Activated CD8-positive, alpha-beta memory T cell treated with anti-CD3 and anti-CD28 coated beads, Interleukin-2, amount 50 U/mL, for 1 hour (primary cell): ENCODE data around the gene POU6F2.

Source experiments
- DNase-seq: peaks from one replicate; pipeline ENCODE4 v3.0.0-alpha.2; 2020; ENCODE audit errors: extremely low read depth

Gene POU6F2

GRCh38 chr7:39249635-39250152 is 272.0 kb downstream of the POU6F2 start:
- DNase-seq, result no peak

GRCh38 chr7:39252916-39253315 is 275.2 kb downstream of the POU6F2 start:
- no peak for DNase-seq

DNA sequence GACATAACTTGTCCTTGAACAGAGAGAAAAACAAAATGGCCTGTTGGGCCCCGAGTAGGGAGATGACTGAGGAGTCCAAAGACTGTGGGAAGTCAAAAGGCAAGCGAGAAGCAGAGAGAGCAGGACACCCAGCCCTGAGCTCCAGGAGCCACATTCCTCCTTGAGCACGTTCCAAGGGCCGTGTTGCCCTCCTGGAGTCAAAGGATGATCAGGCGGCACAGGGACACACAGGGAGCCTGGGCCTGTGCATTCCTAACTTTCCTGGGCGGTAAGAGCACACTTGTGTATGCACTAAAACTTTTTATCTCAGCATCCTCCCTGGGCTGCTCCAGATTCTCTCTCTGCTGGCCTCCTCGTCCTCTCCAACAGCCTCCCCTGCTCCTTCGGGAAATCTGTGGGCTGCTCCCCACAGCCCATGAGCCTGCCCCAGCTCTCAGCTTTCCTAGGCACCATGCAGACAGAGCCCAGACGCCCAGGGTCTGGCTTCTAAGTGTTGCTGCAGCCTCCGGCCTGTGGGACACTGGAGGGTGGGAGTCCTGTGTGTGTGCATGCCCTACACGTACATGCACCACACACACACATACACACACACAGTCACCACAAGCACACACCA is 281.8 kb downstream of the POU6F2 start:
- no peak for DNase-seq

DNA sequence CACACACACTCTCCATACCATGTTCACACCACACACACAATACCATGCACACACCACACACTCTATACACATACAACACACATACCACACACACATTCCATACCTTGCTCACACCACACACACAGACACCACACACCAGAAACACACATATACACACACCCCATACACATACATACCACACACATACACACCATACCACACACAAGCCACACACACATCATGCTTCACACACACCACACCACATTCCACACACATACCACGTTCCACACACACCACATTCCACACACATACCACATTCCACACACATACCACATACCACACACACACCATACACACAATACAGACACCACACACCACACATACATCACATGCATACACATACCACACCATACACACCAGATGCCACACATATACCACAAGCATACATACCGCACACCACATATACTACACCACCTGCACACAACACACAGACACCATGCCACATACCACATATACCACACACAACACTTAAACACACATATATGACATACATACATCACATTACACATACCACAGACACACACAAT is 282.7 kb downstream of the POU6F2 start:
- DNase-seq, result no peak

DNA sequence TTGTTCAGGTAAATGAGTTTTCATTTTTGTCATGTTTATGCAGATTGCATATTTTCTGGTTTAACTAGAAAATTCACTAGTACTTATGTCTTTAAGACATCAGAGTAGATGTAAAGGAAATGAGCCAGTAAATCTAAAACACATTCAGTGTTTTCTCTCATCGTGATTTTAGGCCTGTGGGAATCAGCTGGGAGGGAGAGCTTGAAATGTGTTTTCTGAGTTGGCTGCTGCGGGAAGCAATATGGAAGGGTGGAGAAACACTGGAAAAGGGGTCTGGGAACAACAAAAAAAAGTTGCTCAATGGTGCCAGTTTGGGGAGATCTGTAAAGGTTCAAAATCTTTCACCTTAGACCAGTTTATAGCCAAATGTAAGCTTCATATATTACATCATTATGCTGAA is 284.1 kb downstream of the POU6F2 start:
- no peak for DNase-seq

- DNase-seq, result no peak
Measured at GRCh38 chr7:39265641-39266591, 288.2 kb downstream of the POU6F2 start.

DNA sequence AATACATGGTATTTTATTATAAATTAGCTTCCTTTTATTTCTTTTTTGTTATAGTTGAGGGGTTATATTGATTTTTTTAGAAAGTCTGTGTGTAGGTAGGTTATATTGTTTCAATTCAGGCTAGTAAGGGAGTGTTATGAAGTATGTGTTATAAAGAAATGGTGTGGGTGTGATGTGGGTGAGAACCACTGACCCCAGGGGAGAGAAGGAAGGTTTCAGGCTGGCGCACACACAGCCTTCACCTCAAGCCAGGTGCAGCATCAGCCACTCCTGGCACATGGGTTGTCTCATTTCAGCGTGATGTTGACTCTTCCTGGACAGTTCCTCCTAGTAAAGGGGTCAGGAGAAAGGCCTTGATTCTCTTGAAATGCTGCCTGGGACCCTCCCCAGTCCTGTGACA is 291.3 kb downstream of the POU6F2 start:
- no peak for DNase-seq

DNA sequence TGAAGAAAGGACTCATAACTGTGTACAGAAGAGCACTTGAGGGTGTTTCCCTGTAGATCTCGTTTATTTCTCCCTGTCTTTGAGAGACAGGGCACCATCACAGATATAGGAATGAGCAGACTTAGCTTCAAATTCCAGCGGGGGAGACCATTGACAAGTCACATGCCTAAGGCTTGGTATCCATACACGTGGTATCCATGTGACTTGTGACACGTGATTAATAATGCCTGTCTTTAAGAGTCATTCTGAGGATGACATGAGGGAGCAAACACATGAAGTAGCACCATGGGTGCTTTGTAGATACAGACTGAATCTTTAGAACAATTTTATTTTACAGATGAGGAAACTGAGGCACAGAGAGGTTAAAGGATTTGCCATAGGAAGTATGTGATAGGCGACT is 292.3 kb downstream of the POU6F2 start:
- DNase-seq, result no peak

DNA sequence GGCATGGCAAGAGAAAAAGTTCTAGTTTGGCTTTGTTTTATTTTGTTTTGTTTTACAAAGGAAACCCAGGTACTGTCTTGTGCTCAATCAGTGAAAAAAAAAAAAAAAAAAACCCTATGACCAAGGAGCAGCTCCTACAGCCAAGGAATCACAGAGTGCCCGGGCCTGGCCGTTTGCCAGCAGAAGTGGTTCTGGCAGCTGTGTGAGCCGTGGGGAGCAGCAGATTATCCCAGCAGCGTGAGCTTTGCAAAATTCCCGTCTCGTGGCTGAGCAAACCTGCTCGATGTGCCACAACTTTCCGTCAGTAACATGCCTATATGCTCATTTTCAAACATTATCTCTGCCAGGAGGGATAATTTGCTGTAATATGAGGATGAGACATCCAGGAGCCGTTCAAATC is 293.7 kb downstream of the POU6F2 start:
- DNase-seq, result no peak

DNA sequence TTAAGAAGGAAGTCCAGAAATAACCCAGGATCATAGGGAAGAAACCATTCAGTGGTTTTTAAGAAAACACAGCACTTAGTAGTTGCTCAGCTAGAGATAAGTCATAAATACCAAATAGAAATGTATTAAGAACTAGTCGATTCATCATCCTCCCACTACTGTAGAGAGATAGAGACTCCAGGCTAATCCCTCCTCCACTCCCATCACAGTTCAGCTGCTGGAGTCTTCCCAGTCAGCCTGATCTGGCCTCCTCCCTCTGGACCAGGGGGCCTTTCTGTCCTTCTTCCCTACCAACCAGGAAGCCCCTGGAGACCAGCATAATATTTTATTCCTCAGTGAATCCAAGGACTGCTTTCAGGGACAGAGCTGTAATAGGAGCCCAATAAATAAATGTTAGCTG is 294.4 kb downstream of the POU6F2 start:
- no peak for DNase-seq

- no peak for DNase-seq
Measured at GRCh38 chr7:39272691-39273090, 295.0 kb downstream of the POU6F2 start.

GRCh38 chr7:39280337-39280736 is 302.6 kb downstream of the POU6F2 start:
- DNase-seq, result no peak

DNA sequence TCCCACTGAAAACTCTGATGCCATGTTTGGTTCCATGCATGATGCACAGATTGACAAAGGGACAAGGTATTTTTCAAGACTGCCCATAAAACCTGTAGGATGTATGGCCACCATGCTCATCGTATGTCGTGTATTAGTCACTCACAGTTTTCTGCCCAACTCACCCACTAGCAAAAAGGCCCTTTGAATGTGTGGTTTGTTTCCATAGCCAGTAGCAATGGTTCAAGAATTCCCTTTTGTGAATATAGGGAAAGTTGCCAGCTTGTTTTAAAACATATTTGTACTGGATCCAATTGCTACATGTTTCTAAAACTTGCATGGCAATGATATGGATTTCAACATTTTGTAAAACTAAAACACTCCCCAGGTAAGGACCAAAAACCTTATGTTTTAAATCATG is 307.5 kb downstream of the POU6F2 start:
- DNase-seq, result no peak

- no peak for DNase-seq
Measured at GRCh38 chr7:39288303-39288702, 310.6 kb downstream of the POU6F2 start.

GRCh38 chr7:39291628-39292410 is 314.1 kb downstream of the POU6F2 start:
- no peak for DNase-seq

GRCh38 chr7:39293056-39293823 is 315.5 kb downstream of the POU6F2 start:
- no peak for DNase-seq

GRCh38 chr7:39294022-39294421 is 316.3 kb downstream of the POU6F2 start:
- no peak for DNase-seq

- no peak for DNase-seq
Measured at GRCh38 chr7:39295796-39296195, 318.1 kb downstream of the POU6F2 start.

DNA sequence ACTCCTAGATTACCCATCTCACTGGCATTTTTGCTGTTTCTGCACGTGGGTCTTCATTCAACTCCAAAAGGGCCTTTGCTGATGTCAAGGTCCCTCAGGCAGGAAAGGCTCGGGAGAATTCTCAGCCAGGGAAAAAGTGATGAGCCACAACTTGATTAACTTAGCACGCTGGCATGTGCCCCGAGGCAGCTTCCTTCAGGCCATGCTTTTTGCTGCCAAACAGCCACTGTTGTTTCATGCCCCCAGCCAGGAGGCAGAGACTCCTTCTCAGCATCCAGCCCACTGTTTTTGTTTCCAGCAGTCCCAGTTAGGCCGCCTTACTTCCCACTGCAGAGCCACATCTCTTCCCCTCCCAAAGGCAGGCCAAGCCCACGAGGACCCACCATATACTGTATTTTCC is 322.0 kb downstream of the POU6F2 start:
- DNase-seq, result no peak

- DNase-seq, result no peak
Measured at GRCh38 chr7:39300276-39300675, 322.6 kb downstream of the POU6F2 start.

- no peak for DNase-seq
Measured at GRCh38 chr7:39301543-39301942, 323.8 kb downstream of the POU6F2 start.
